IMR-90 (cell line): ENCODE data around the gene CDH23. TPM values are rescaled to one million over a fixed set of nuclear protein-coding genes. Genes with fewer than 3 reads are reported as not detected.

Experiments used
- ATAC-seq: fragments of 200-7000 bp; cut with Tn5 transposase; 2 replicates; pipeline ENCODE4 v1.9.1; 2020; ENCODE audit warnings: low read depth, mild to moderate bottlenecking, moderate library complexity
- BruUV-seq: library from RNA; stranded (reverse); fragments of 400-500 nt; replicated peaks from 2 replicates; lab custom pipeline; 2021; lab: Mats Ljungman, UMichigan
- CTCF ChIA-PET: fragments of 300-600 bp; formaldehyde crosslinking; extraction: SDS; loops from one replicate; lab custom pipeline; 2021; ENCODE audit warnings: antibody characterized with exemption; lab: Yijun Ruan, JAX
- POLR2A ChIA-PET: fragments of 300-600 bp; sonication (Branson Sonifier 250); formaldehyde crosslinking; loops from one replicate; lab custom pipeline; 2022; ENCODE audit warnings: antibody characterized with exemption; ENCODE audit not compliant: unreplicated experiment; lab: Charles Lee
- DNase-seq: peaks from one replicate; pipeline ENCODE4 v3.0.0; 2013
- H2AFZ ChIP-seq: replicated peaks from 2 replicates; pipeline ENCODE3; 2013; ENCODE audit warnings: low read length, mild to moderate bottlenecking; ENCODE audit not compliant: poor library complexity
- H2AK5ac ChIP-seq: 2 replicates; pipeline ENCODE4 v1.6.1; 2013; ENCODE audit warnings: low read depth, low read length, inconsistent platforms
- H2AK9ac ChIP-seq: replicated peaks from 2 replicates; pipeline ENCODE3; 2013; ENCODE audit warnings: mild to moderate bottlenecking, low read depth, low read length, moderate library complexity; ENCODE audit not compliant: poor library complexity
- H2BK120ac ChIP-seq: 2 replicates; pipeline ENCODE4 v1.6.1; 2013; ENCODE audit warnings: low read depth, low read length, inconsistent platforms
- H2BK15ac ChIP-seq: 3 replicates; pipeline ENCODE4 v1.6.1; 2013; ENCODE audit warnings: low read depth, low read length, inconsistent platforms
- H2BK20ac ChIP-seq: 2 replicates; pipeline ENCODE4 v1.6.1; 2013; ENCODE audit warnings: low read depth, mild to moderate bottlenecking, inconsistent platforms, low read length, moderate library complexity
- H2BK5ac ChIP-seq: 2 replicates; pipeline ENCODE4 v1.6.1; 2013; ENCODE audit warnings: mild to moderate bottlenecking, low read depth, low read length, inconsistent platforms; ENCODE audit not compliant: poor library complexity, severe bottlenecking
- H3K14ac ChIP-seq: replicated peaks from 2 replicates; pipeline ENCODE4 v1.6.1; 2013; ENCODE audit warnings: low read depth, low read length, inconsistent platforms
- H3K18ac ChIP-seq: 2 replicates; pipeline ENCODE4 v1.6.1; 2013; ENCODE audit warnings: low read depth, low read length, control low read depth
- H3K23ac ChIP-seq: 2 replicates; pipeline ENCODE4 v1.6.1; 2013; ENCODE audit warnings: low read depth, low read length, inconsistent platforms
- H3K27ac ChIP-seq: 2 replicates; pipeline ENCODE4 v1.5.1; 2013; ENCODE audit warnings: mild to moderate bottlenecking, control low read depth, low read length; ENCODE audit not compliant: insufficient read depth
- H3K27me3 ChIP-seq: 2 replicates; pipeline ENCODE4 v1.6.1; 2013; ENCODE audit warnings: low read length; ENCODE audit not compliant: control insufficient read depth, insufficient read depth
- H3K36me3 ChIP-seq: 2 replicates; pipeline ENCODE4 v1.6.1; 2013; ENCODE audit warnings: low read length, mixed read lengths; ENCODE audit not compliant: control insufficient read depth, insufficient read depth
- H3K4ac ChIP-seq: 2 replicates; pipeline ENCODE4 v1.6.1; 2013; ENCODE audit warnings: low read depth, low read length, inconsistent platforms
- H3K4me1 ChIP-seq: 2 replicates; pipeline ENCODE4 v1.6.1; 2013; ENCODE audit warnings: low read length, mixed read lengths; ENCODE audit not compliant: control insufficient read depth, insufficient read depth
- H3K4me2 ChIP-seq: 2 replicates; pipeline ENCODE4 v1.6.1; 2013; ENCODE audit warnings: low read depth, mild to moderate bottlenecking, control low read depth, low read length, moderate library complexity
- H3K4me3 ChIP-seq: 2 replicates; pipeline ENCODE4 v1.5.1; 2013; ENCODE audit warnings: low read depth, mild to moderate bottlenecking, control low read depth, low read length, moderate library complexity; ENCODE audit not compliant: insufficient read depth
- H3K56ac ChIP-seq: 2 replicates; pipeline ENCODE4 v1.6.1; 2013; ENCODE audit warnings: low read length, inconsistent platforms; ENCODE audit not compliant: insufficient read depth; ENCODE audit errors: extremely low read depth
- H3K79me1 ChIP-seq, 2 experiments: 2 replicates each; pipeline ENCODE4 v1.6.1; 2013; ENCODE audit warnings: low read length in 2 of 2, inconsistent platforms in 1 of 2, low read depth in 1 of 2
- H3K9ac ChIP-seq: 2 replicates; pipeline ENCODE4 v1.6.1; 2013; ENCODE audit warnings: low read depth, low read length, control low read depth
- H3K9me1 ChIP-seq: 2 replicates; pipeline ENCODE4 v1.6.1; 2013; ENCODE audit warnings: low read length, inconsistent platforms; ENCODE audit not compliant: insufficient read depth
- H3K9me3 ChIP-seq: 2 replicates; pipeline ENCODE4 v1.6.1; 2013; ENCODE audit warnings: low read length; ENCODE audit not compliant: control insufficient read depth, insufficient read depth
- H4K20me1 ChIP-seq: 2 replicates; pipeline ENCODE4 v1.6.1; 2013; ENCODE audit warnings: low read length, inconsistent platforms; ENCODE audit not compliant: insufficient read depth
- H4K5ac ChIP-seq: 2 replicates; pipeline ENCODE4 v1.6.1; 2013; ENCODE audit warnings: mild to moderate bottlenecking, low read depth, low read length, control low read depth
- H4K8ac ChIP-seq, 2 experiments: 2 replicates each; pipeline ENCODE4 v1.6.1; 2013; ENCODE audit warnings: low read depth in 2 of 2, low read length in 2 of 2, control low read depth in 1 of 2, inconsistent platforms in 1 of 2
- H4K91ac ChIP-seq: 2 replicates; pipeline ENCODE4 v1.6.1; 2013; ENCODE audit warnings: low read depth, low read length, inconsistent platforms; ENCODE audit not compliant: insufficient read depth
- CEBPB ChIP-seq: IDR thresholded peaks from 2 replicates; pipeline ENCODE4 v1.6.1; 2012; ENCODE audit warnings: low read depth, low read length, improper control_type of control experiment
- CTCF ChIP-seq: conservative IDR thresholded peaks from 2 replicates; pipeline ENCODE4 v1.5.1; 2012; ENCODE audit warnings: mild to moderate bottlenecking, low read depth, low read length, improper control_type of control experiment
- FOS ChIP-seq: fragments of 150-350 bp; IDR thresholded peaks from 2 replicates; pipeline ENCODE4 v1.6.1; 2016; ENCODE audit warnings: low read depth, low read length
- MAZ ChIP-seq: IDR thresholded peaks from 2 replicates; pipeline ENCODE4 v1.6.1; 2012; ENCODE audit warnings: low read depth, mild to moderate bottlenecking, low read length, improper control_type of control experiment, moderate library complexity, borderline replicate concordance
- MXI1 ChIP-seq: IDR thresholded peaks from 2 replicates; pipeline ENCODE4 v1.6.1; 2012; ENCODE audit warnings: low read depth, mild to moderate bottlenecking, low read length, moderate library complexity, borderline replicate concordance
- RFX5 ChIP-seq: IDR thresholded peaks from 2 replicates; pipeline ENCODE4 v1.8.0; 2012; ENCODE audit warnings: low read depth, mild to moderate bottlenecking, low read length, moderate library complexity
- whole genome bisulfite sequencing, 2 experiments: methylation state at CpG; one replicate each; pipeline versions ENCODE4 v1.1.5 to v1.1.7; 2013; ENCODE audit warnings: missing lambda C conversion rate in 2 of 2; ENCODE audit not compliant: insufficient read length in 1 of 2; ENCODE audit errors: extremely low coverage in 2 of 2; 5-methylcytosine and 5-hydroxymethylcytosine counted together
- dilution Hi-C: fragments of 300-500 bp; cut with HindIII; formaldehyde crosslinking; loops from one replicate; pipeline ENCODE4 v1.14.3; 2018; ENCODE audit warnings: low sequenced_read_pairs; ENCODE audit not compliant: unreplicated experiment
- in situ Hi-C: fragments of 300-500 bp; cut with MboI; formaldehyde crosslinking; loops from 3 replicates; pipeline ENCODE4 v1.14.3; 2019; ENCODE audit warnings: low sequenced_read_pairs, inconsistent platforms, mixed read lengths
- intact Hi-C: fragments of 100-400 bp; cut with micrococcal nuclease; formaldehyde crosslinking; loops from 2 replicates; pipeline ENCODE4 v1.10.0; 2022
- polyA plus RNA-seq, 3 experiments: library from polyadenylated mRNA; depleted of rRNA; stranded (reverse); fragments of >200 nt; gene quantifications; 2 replicates each; pipeline ENCODE4 v1.2.3, GENCODE V29; 2012; ENCODE audit warnings: low replicate concordance in 1 of 3
- total RNA-seq: library from RNA; depleted of rRNA; stranded (reverse); fragments of >200 nt; gene quantifications from 2 replicates; pipeline ENCODE4 v1.2.3, GENCODE V29; 2012

The CDH23 gene
- total and polyA plus RNA-seq, 2 of the 4 experiments (the other 2 are of a cell fraction), result under 0.01 to 0.03 TPM

- Histone ChIP-seq H2BK20ac (no peak overlapping the region), H3K56ac (no peak overlapping the region), H3K23ac (no peak overlapping the region), H3K27me3 (peaks cover 40% of the 10 kb centered on the region), H2BK120ac (no peak overlapping the region), H3K79me1 (no peaks in the 10 kb centered on the region), H2AK5ac (no peak overlapping the region), H3K9me3 (no peaks in the 10 kb centered on the region), H3K9ac (no peak overlapping the region), H2BK15ac (no peak overlapping the region), H3K4me3 (no peak overlapping the region), H4K20me1 (no peaks in the 10 kb centered on the region; the same call in 1 of the 2 replicates), H3K4me1 (no peaks in the 10 kb centered on the region), H4K8ac (no peak overlapping the region), H3K4ac (no peak overlapping the region), H2AK9ac (no peak overlapping the region), H3K14ac (no peak overlapping the region), H3K18ac (no peak overlapping the region), H2BK5ac (no peak overlapping the region), H3K4me2 (no peak overlapping the region), H3K27ac (no peak overlapping the region), H3K9me1 (no peaks in the 10 kb centered on the region), H3K36me3 (no peaks in the 10 kb centered on the region), H4K5ac (no peak overlapping the region), H4K91ac (no peak overlapping the region), H2AFZ (no peak overlapping the region)
- in situ Hi-C loops, result no loop called here
- no CpG with 5 or more reads among the region's 5 CpGs for WGBS, 2 experiments
- BruUV-seq, result no TSS peak
- DNase-seq, result no peak
- dilution Hi-C loops, result no loop called here
- no peak for ATAC-seq
- intact Hi-C loops, result no loop called here
- CTCF ChIA-PET, result no interaction called here
- POLR2A ChIA-PET, result no interaction called here
- TF ChIP-seq CTCF (no peak), MAZ (no peak), FOS (no peak), MXI1 (no peak), RFX5 (no peak), CEBPB (no peak)
Observed at GRCh38 chr10:71454347-71454746, 57.6 kb downstream of the CDH23 start.
